SU-DHL-6 (cell line): Measurements from ENCODE around the gene UBR3.
"Not testable (repeated sequence)": the region's sequence is repeated elsewhere in the genome, so short reads cannot be mapped to it uniquely, and the experiment has no call there.

ENCODE experiments used
- H2AFZ ChIP-seq: fragments of 200-600 bp; sonication (generic); 2 replicates; pipeline ENCODE4 v1.6.1; 2014; ENCODE audit warnings: low read depth, mild to moderate bottlenecking, moderate library complexity, mixed read lengths, antibody characterized with exemption, low read length; ENCODE audit not compliant: severe bottlenecking
- H3F3A ChIP-seq: fragments of 200-600 bp; shearing (Covaris generic); 2 replicates; pipeline ENCODE4 v1.6.0; 2016; ENCODE audit warnings: antibody characterized with exemption, mild to moderate bottlenecking; ENCODE audit not compliant: insufficient read depth
- H3K27ac ChIP-seq: fragments of 200-600 bp; sonication (generic); 2 replicates; pipeline ENCODE4 v1.5.1; 2016; ENCODE audit warnings: low read depth, mild to moderate bottlenecking, low read length, moderate library complexity, mixed read lengths
- H3K27me3 ChIP-seq: fragments of 200-600 bp; sonication (generic), shearing (Covaris generic); 2 replicates; pipeline ENCODE4 v1.6.0; 2014; ENCODE audit warnings: mild to moderate bottlenecking, low read length
- H3K36me3 ChIP-seq: fragments of 200-600 bp; sonication (generic); 2 replicates; pipeline ENCODE4 v1.6.1; 2014; ENCODE audit warnings: mild to moderate bottlenecking, low read length, mixed read lengths
- H3K4me2 ChIP-seq: fragments of 300-600, 200-600 bp; shearing (Covaris generic), sonication (generic); 2 replicates; pipeline ENCODE4 v1.6.0; 2014; ENCODE audit warnings: low read length, low read depth, mild to moderate bottlenecking; ENCODE audit not compliant: poor library complexity, severe bottlenecking
- H3K4me3 ChIP-seq: fragments of 200-600 bp; sonication (generic); 2 replicates; pipeline ENCODE4 v1.5.1; 2014; ENCODE audit warnings: antibody characterized with exemption, low read length, mild to moderate bottlenecking, mixed read lengths; ENCODE audit not compliant: insufficient read depth, poor library complexity, severe bottlenecking
- H3K79me2 ChIP-seq: fragments of 200-600 bp; sonication (generic); 2 replicates; pipeline ENCODE4 v1.6.1; 2014; ENCODE audit warnings: mild to moderate bottlenecking, low read length, moderate library complexity; ENCODE audit not compliant: insufficient read depth
- H3K9ac ChIP-seq: fragments of 200-600 bp; sonication (generic); 2 replicates; pipeline ENCODE4 v1.7.0; 2014; ENCODE audit warnings: mild to moderate bottlenecking, low read length
- H3K9me2 ChIP-seq: fragments of 200-600 bp; sonication (generic); replicated peaks from 2 replicates; pipeline ENCODE4 v1.6.1; 2014; ENCODE audit warnings: low read length; ENCODE audit not compliant: insufficient read depth
- H3K9me3 ChIP-seq: fragments of 200-600 bp; sonication (generic); 2 replicates; pipeline ENCODE4 v1.6.1; 2014; ENCODE audit warnings: low read length, mixed read lengths; ENCODE audit not compliant: insufficient read depth
- H4K20me1 ChIP-seq: fragments of 200-600 bp; sonication (generic); 2 replicates; pipeline ENCODE4 v1.6.1; 2014; ENCODE audit warnings: low read depth, mild to moderate bottlenecking, antibody characterized with exemption, low read length, moderate library complexity, mixed read lengths
- EZH2phosphoT487 ChIP-seq: fragments of 200-600 bp; sonication (generic), shearing (Covaris generic); conservative IDR thresholded peaks from 2 replicates; pipeline ENCODE4 v1.6.1; 2018; ENCODE audit warnings: mild to moderate bottlenecking, antibody characterized with exemption, low read length, moderate library complexity, mixed read lengths
- TF ChIP-seq, protein P1 (sequence below): fragments of 200-600 bp; sonication (generic); IDR thresholded peaks from one replicate; pipeline ENCODE4 v1.5.1; 2017; ENCODE audit warnings: antibody characterized with exemption, mild to moderate bottlenecking, low read length, moderate library complexity; ENCODE audit not compliant: insufficient read depth, poor library complexity, severe bottlenecking

The UBR3 gene

DNA sequence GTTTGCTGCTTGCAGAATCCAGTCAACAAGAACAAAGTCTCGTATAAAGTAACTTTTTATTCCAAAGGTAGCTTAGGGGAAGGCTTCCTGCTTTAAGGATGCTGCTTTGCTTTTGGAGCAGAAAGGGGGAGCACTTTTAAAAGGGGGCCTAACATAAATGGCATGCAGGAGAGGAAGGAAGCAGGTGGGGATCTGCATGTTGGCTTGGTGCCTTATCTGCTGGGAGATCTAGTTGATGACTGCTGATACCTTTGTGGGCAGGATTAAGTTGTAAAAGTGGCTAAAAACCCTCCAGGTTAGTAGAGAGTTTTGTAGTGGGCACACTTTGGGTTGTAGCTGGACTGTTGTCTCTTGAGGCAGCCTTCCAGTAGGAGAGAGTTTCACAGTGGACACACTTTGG, 22.5 kb downstream of the UBR3 start:
- Histone ChIP-seq H3F3A (peaks cover 10% of the 10 kb centered on the region; the same call in 1 of the 2 replicates), H3K36me3 (no peaks in the 10 kb centered on the region), H3K79me2 (peaks cover 36% of the 10 kb centered on the region), H3K9me2 (no peaks in the 10 kb centered on the region), H3K4me2 (no peak overlapping the region), H2AFZ (no peak overlapping the region), H4K20me1 (no peaks in the 10 kb centered on the region), H3K4me3 (no peak overlapping the region), H3K27me3 (no peaks in the 10 kb centered on the region), H3K9me3 (no peaks in the 10 kb centered on the region), H3K27ac (no peak overlapping the region), H3K9ac (no peak overlapping the region)
- no peak for TF ChIP-seq EZH2phosphoT487
- TF ChIP-seq, protein P1, sequence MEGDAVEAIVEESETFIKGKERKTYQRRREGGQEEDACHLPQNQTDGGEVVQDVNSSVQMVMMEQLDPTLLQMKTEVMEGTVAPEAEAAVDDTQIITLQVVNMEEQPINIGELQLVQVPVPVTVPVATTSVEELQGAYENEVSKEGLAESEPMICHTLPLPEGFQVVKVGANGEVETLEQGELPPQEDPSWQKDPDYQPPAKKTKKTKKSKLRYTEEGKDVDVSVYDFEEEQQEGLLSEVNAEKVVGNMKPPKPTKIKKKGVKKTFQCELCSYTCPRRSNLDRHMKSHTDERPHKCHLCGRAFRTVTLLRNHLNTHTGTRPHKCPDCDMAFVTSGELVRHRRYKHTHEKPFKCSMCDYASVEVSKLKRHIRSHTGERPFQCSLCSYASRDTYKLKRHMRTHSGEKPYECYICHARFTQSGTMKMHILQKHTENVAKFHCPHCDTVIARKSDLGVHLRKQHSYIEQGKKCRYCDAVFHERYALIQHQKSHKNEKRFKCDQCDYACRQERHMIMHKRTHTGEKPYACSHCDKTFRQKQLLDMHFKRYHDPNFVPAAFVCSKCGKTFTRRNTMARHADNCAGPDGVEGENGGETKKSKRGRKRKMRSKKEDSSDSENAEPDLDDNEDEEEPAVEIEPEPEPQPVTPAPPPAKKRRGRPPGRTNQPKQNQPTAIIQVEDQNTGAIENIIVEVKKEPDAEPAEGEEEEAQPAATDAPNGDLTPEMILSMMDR: no peak

DNA sequence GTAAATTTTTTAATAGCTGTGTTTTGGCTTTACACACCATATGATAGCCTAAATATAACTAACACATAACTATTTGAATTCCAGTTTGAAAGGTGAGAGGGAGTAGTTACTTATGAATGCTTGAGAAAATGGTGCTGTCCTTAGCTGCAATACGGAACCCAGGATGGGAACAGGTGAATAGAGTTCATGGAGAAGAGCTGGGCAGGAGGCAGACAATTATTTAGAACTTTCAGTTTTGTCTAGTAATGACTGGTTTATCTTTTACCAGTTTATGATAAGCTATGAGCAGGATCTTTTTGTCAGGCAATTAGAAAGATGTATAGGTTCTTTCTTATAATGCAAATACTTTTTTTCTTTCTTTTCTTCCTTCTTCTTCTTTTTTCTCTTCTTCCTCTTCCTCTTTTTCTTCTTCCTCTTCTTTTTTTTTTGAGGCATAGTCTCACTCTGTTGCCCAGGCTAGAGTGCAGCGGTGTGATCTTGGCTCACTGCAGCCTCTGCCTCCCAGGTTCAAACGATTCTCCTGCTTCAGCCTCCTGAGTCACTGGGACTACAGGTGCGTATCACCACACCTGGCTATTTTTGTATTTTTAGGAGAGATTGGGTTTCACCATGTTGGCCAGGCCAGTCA, 25.9 kb downstream of the UBR3 start:
- no peaks in the 10 kb centered on the region for H3K36me3 ChIP-seq
- peak overlapping the region; percentile 93 for H3K4me2 ChIP-seq
- peak overlapping the region; percentile 57 for H3K27ac ChIP-seq
- peak overlapping the region; percentile 47 for H3K4me3 ChIP-seq
- H3K79me2 ChIP-seq: peaks cover 25% of the 10 kb centered on the region
- H3F3A ChIP-seq: peaks cover 12% of the 10 kb centered on the region; the same call in 1 of the 2 replicates
- TF ChIP-seq EZH2phosphoT487: no peak
- TF ChIP-seq, protein P1: no peak
- no peaks in the 10 kb centered on the region for H3K9me3 ChIP-seq
- no peaks in the 10 kb centered on the region for H3K27me3 ChIP-seq
- H3K9me2 ChIP-seq: no peaks in the 10 kb centered on the region
- H3K9ac ChIP-seq: no peak overlapping the region
- H4K20me1 ChIP-seq: no peaks in the 10 kb centered on the region
- H2AFZ ChIP-seq: peak overlapping the region; percentile 89

DNA sequence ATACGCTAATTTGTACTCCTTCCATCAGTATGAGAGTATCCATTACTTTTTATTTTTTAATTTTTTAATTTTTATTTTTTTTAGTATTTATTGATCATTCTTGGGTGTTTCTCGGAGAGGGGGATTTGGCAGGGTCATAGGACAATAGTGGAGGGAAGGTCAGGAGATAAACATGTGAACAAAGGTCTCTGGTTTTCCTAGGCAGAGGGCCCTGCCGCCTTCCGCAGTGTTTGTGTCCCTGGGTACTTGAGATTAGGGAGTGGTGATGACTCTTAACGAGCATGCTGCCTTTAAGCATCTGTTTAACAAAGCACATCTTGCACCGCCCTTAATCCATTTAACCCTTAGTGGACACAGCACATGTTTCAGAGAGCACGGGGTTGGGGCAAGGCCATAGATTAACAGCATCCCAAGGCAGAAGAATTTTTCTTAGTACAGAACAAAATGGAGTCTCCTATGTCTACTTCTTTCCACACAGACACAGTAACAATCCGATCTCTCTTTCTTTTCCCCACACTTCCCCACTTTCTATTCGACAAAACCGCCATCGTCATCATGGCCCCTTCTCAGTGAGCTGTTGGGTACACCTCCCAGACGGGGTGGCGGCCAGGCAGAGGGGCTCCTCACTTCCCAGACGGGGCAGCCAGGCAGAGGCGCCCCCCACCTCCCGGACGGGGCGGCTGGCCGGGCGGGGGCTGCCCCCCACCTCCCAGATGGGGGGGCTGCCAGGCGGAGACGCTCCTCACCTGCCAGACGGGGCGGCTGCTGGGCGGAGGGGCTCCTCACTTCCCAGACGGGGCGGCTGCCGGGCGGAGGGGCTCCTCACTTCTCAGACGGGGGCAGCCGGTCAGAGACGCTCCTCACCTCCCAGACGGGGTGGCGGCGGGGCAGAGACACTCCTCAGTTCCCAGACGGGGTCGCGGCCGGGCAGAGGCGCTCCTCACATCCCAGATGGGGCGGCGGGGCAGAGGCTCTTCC, 28.3 kb downstream of the UBR3 start:
- peaks cover 22% of the 10 kb centered on the region; the same call in 1 of the 2 replicates for H3K79me2 ChIP-seq
- H3K36me3 ChIP-seq, H3K4me3 ChIP-seq, H3K9ac ChIP-seq, H3K27me3 ChIP-seq, H3K9me2 ChIP-seq, H2AFZ ChIP-seq, H3K4me2 ChIP-seq, H3K27ac ChIP-seq, H3K9me3 ChIP-seq, H4K20me1 ChIP-seq: not testable (repeated sequence)
- H3F3A ChIP-seq: peaks cover 12% of the 10 kb centered on the region; the same call in 1 of the 2 replicates

DNA sequence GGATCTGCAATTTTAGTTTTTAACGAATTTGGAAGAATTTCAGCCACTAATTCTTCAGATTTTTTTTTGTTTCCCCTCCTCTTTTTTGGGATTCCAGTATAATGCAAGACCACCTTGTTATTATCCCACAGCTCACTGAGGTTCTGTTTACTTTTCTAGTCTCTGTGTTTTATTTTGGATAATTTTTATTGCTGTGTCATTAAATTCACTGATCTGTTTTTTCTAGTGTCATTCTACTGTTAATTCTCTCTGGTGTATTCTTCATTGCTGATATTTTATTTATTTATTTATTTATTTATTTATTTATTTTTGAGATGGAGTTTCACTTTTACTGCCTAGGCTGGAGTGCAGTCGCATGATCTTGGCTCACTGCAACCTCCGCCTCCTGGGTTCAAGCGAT, 32.2 kb downstream of the UBR3 start:
- Histone ChIP-seq H3K4me3 (no peak overlapping the region), H3K9ac (no peak overlapping the region), H3K4me2 (no peak overlapping the region), H3K36me3 (no peaks in the 10 kb centered on the region), H3K9me3 (no peaks in the 10 kb centered on the region), H3K79me2 (peaks cover 33% of the 10 kb centered on the region), H3K27me3 (no peaks in the 10 kb centered on the region), H4K20me1 (no peaks in the 10 kb centered on the region), H3F3A (peaks cover 5% of the 10 kb centered on the region; the same call in 1 of the 2 replicates), H2AFZ (no peak overlapping the region), H3K27ac (no peak overlapping the region), H3K9me2 (no peaks in the 10 kb centered on the region)
- TF ChIP-seq, protein P1: no peak
- TF ChIP-seq EZH2phosphoT487: no peak
